OCI-LY3 (cell line): Measurements from ENCODE around the gene SLC2A13.

Experiments
- CTCF ChIP-seq: fragments of 200-600, 300-600 bp; sonication (generic); IDR thresholded peaks from 2 replicates; pipeline ENCODE4 v1.5.1; 2014; ENCODE audit warnings: antibody characterized with exemption, low read length, low read depth
- EZH2phosphoT487 ChIP-seq: fragments of 200-600 bp; shearing (Covaris generic); IDR thresholded peaks from 2 replicates; pipeline ENCODE4 v1.6.1; 2018; ENCODE audit warnings: antibody characterized with exemption, mixed run types, low read depth

- TF ChIP-seq CTCF: no peak
- TF ChIP-seq EZH2phosphoT487: no peak
Observed at GRCh38 chr12:40044396-40044795, 61.5 kb downstream of the SLC2A13 start.
